Activated CD8-positive, alpha-beta T cell treated with anti-CD3 and anti-CD28 coated beads for 36 hours (primary cell): ENCODE measurements around the gene CENPX. TPM values are rescaled to one million over a fixed set of nuclear protein-coding genes. Genes with fewer than 3 reads are reported as not detected.

Experiments
- ATAC-seq: fragments of 200-7000 bp; cut with Tn5 transposase; one replicate; pipeline ENCODE4 v1.10.0; 2021; ENCODE audit warnings: mild to moderate bottlenecking, moderate library complexity
- CTCF ChIA-PET: fragments of 350-600 bp; sonication (Branson Sonifier 250); formaldehyde crosslinking; loops from one replicate; lab custom pipeline; 2021; ENCODE audit warnings: antibody characterized with exemption; lab: Charles Lee
- POLR2A ChIA-PET: fragments of 350-600 bp; sonication (Branson Sonifier 250); formaldehyde crosslinking; loops from one replicate; lab custom pipeline; 2021; ENCODE audit warnings: antibody characterized with exemption; lab: Charles Lee
- DNase-seq: peaks from one replicate; pipeline ENCODE4 v3.0.0-alpha.2; 2020
- H3K27ac Mint-ChIP-seq: one replicate; pipeline ENCODE4 v1.8.0; 2021; ENCODE audit warnings: mild to moderate bottlenecking, mixed read lengths
- H3K27me3 Mint-ChIP-seq: one replicate; pipeline ENCODE4 v1.8.0; 2021; ENCODE audit warnings: mixed read lengths
- H3K36me3 Mint-ChIP-seq: one replicate; pipeline ENCODE4 v1.8.0; 2021; ENCODE audit warnings: low read depth, mixed read lengths
- H3K4me1 Mint-ChIP-seq: one replicate; pipeline ENCODE4 v1.8.0; 2021; ENCODE audit warnings: low read depth, mixed read lengths
- H3K4me3 Mint-ChIP-seq: one replicate; pipeline ENCODE4 v1.8.0; 2021; ENCODE audit warnings: mild to moderate bottlenecking, moderate library complexity, mixed read lengths
- H3K9me3 Mint-ChIP-seq: one replicate; pipeline ENCODE4 v1.8.0; 2021; ENCODE audit warnings: mixed read lengths
- CTCF ChIP-seq: fragments of 200-600 bp; IDR thresholded peaks from one replicate; pipeline ENCODE4 v1.8.0; 2022; ENCODE audit warnings: antibody characterized with exemption, mild to moderate bottlenecking
- intact Hi-C: fragments of 100-400 bp; cut with micrococcal nuclease; formaldehyde crosslinking; loops from one replicate; pipeline ENCODE4 v1.10.0; 2022
- total RNA-seq, 2 experiments: library from RNA; stranded (reverse); gene quantifications; one replicate each; pipeline ENCODE4 v1.2.3, GENCODE V29; 2021

The CENPX gene
- 10 to 100 TPM; 88.7 to 98.1 TPM for total RNA-seq

- ATAC-seq, result no peak
- no peak for TF ChIP-seq CTCF
- POLR2A ChIA-PET, result interaction anchor here (0.6 to 1.3 kb wide), 5 partner anchors 8 to 427 kb away, joined by 3 to 4 read pairs (median 4); no protein-coding TSS in a partner anchor
Measured at GRCh38 chr17:82022310-82022980, at the start of gene CENPX. Gene CENPX (minus strand): TSS chr17:82022878. CDS start chr17:82022861, 17 bp downstream.

GRCh38 chr17:82070611-82071010 is 47.9 kb upstream of the CENPX start:
- ChIA-PET POLR2A (interaction anchor here (1.0 kb wide), 1 partner anchor 179 kb away, joined by 3 read pairs; the partner anchor contains the start of gene ANAPC11), CTCF (interaction anchor here (1.3 kb wide), 1 partner anchor 32 kb away, joined by 3 read pairs; no protein-coding TSS in a partner anchor)
- Mint-ChIP-seq H3K36me3 (no peaks in the 10 kb centered on the region), H3K9me3 (no peaks in the 10 kb centered on the region), H3K4me3 (no peak overlapping the region), H3K27me3 (no peaks in the 10 kb centered on the region), H3K4me1 (peaks cover 5% of the 10 kb centered on the region), H3K27ac (no peak overlapping the region)
- no peak for TF ChIP-seq CTCF
- DNase-seq (no peak), ATAC-seq (no peak)
- intact Hi-C loops, result no loop called here

More at GRCh38 chr17:82022310-82022980, at the start of gene CENPX:
- Mint-ChIP-seq H3K9me3 (no peaks in the 10 kb centered on the region), H3K36me3 (peaks cover 5% of the 10 kb centered on the region), H3K27me3 (no peaks in the 10 kb centered on the region), H3K4me3 (peak within 1 kb of the TSS; percentile 89), H3K4me1 (peaks cover 12% of the 10 kb centered on the region), H3K27ac (peak within 1 kb of the TSS; percentile 34)
- CTCF ChIA-PET, result interaction anchor here (1.0 to 6.5 kb wide), 15 partner anchors 8 to 339 kb away, joined by 3 to 121 read pairs (median 6); partner anchors contain the start of genes ARL16, DCXR, HGS and MAFG
- no peak for DNase-seq
- intact Hi-C loops, result loop anchor here (5.0 to 10.0 kb wide), 2 partner anchors 65 to 132 kb away; no protein-coding TSS in a partner anchor

GRCh38 chr17:82065638-82066303 is 43.1 kb upstream of the CENPX start, which contains the start of gene DUS1L:
Gene DUS1L (minus strand): TSS chr17:82065804. CDS start chr17:82065059, 745 bp downstream.
- Mint-ChIP-seq H3K9me3 (no peaks in the 10 kb centered on the region), H3K4me3 (peak within 1 kb of the TSS; percentile 85), H3K27ac (peak within 1 kb of the TSS; percentile 88), H3K4me1 (peaks cover 14% of the 10 kb centered on the region), H3K36me3 (no peaks in the 10 kb centered on the region), H3K27me3 (no peaks in the 10 kb centered on the region)
- ChIA-PET CTCF (interaction anchor here (1.0 to 2.9 kb wide), 4 partner anchors 28 to 43 kb away, joined by 3 to 16 read pairs (median 3); partner anchors contain the start of gene DCXR), POLR2A (interaction anchor here (0.6 to 7.4 kb wide), 20 partner anchors 11 to 195 kb away, joined by 3 to 98 read pairs (median 4); partner anchors contain the start of genes ARHGDIA, DCXR, FASN and GPS1)
- DNase-seq, result peak; percentile 67
- ATAC-seq, result peak; percentile 93
- TF ChIP-seq CTCF, result no peak
- intact Hi-C loops, result no loop called here

- peak overlapping the region; percentile 75 for H3K4me3 Mint-ChIP-seq
- peak overlapping the region; percentile 61 for H3K27ac Mint-ChIP-seq
- POLR2A ChIA-PET, result interaction anchor here (0.6 to 7.4 kb wide), 18 partner anchors 11 to 195 kb away, joined by 3 to 98 read pairs (median 4); partner anchors contain the start of genes ARHGDIA, DCXR, FASN and GPS1
- peaks cover under 1% of the 10 kb centered on the region for H3K36me3 Mint-ChIP-seq
- no peaks in the 10 kb centered on the region for H3K27me3 Mint-ChIP-seq
- ATAC-seq (peak; percentile 58), DNase-seq (peak; percentile 43)
- CTCF ChIA-PET, result interaction anchor here (1.0 to 2.9 kb wide), 3 partner anchors 28 to 35 kb away, joined by 3 to 16 read pairs (median 3); partner anchors contain the start of gene DCXR
- intact Hi-C loops, result no loop called here
- no peak for TF ChIP-seq CTCF
- no peaks in the 10 kb centered on the region for H3K9me3 Mint-ChIP-seq
- peaks cover 14% of the 10 kb centered on the region for H3K4me1 Mint-ChIP-seq
Measured at GRCh38 chr17:82065193-82065637, 42.5 kb upstream of the CENPX start.
